Neutrophil (primary cell): Measurements from ENCODE around the gene ERVFRD-1.

Experiments used
- H3K27ac ChIP-seq: fragments of 200-600 bp; sonication (generic); 2 replicates; pipeline ENCODE4 v1.5.1; 2016; ENCODE audit warnings: mild to moderate bottlenecking, moderate library complexity
- H3K27me3 ChIP-seq: fragments of 200-600 bp; sonication (generic); 2 replicates; pipeline ENCODE4 v1.6.0; 2016; ENCODE audit warnings: mild to moderate bottlenecking
- H3K36me3 ChIP-seq: fragments of 200-600 bp; sonication (generic); 2 replicates; pipeline ENCODE4 v1.5.1; 2017
- H3K4me1 ChIP-seq, 2 experiments: fragments of 200-600 bp in 1 of 2; sonication (generic) in 1 of 2; 1 replicate in 1 of 2; 2 replicates in 1 of 2; pipeline versions ENCODE4 v1.5.1 to v1.6.1; 2013 to 2016; ENCODE audit warnings: low read depth in 1 of 2, low read length in 1 of 2, mild to moderate bottlenecking in 1 of 2, moderate library complexity in 1 of 2; ENCODE audit not compliant: control insufficient read depth in 1 of 2, insufficient read depth in 1 of 2
- H3K4me3 ChIP-seq, 2 experiments: fragments of 200-600 bp in 1 of 2; sonication (generic) in 1 of 2; 1 replicate in 1 of 2; 2 replicates in 1 of 2; pipeline ENCODE4 v1.5.1; 2013 to 2016; ENCODE audit warnings: low read depth in 1 of 2, low read length in 1 of 2, mild to moderate bottlenecking in 1 of 2, moderate library complexity in 1 of 2
- H3K9me3 ChIP-seq: fragments of 200-600 bp; sonication (generic); 2 replicates; pipeline ENCODE4 v1.5.1; 2016
- CTCF ChIP-seq: fragments of 200-600 bp; sonication (generic); IDR thresholded peaks from 2 replicates; pipeline ENCODE4 v1.5.1; 2016; ENCODE audit warnings: antibody characterized with exemption

The ERVFRD-1 gene

DNA sequence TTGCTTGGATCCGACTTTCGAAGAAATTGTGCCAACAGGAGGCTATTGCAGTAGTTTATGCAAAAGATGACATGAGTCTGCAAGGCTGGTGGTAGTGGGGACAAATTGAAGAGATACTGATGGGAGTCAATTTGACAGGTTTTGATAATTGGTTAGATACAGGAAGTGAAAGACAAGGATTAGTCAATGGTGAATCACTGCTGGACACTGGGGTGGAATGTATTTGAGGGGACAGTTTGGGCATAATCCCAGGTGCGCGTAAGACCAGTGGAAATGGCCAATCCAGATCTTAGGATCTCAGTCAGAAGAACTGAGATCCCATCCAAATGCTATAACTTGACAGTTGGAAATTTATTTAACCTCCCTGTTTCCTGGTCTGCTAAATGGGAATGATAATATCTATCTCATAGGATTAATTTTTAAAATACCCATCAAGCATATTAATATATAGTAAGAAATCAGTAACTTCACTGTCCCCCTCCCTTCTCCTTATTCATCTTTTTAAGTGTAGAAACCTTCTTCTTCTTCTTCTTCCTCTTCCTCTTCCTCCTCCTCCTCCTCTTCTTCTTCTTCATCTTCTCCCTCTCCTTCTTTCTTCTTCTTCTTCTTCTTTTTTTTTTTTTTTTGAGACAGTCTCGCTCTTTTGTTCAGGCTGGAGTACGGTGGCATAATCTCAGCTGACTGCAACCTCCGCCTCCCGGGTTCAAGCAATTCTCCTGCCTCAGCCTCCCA lies 30.9 kb upstream of the ERVFRD-1 start:
- H3K4me3 ChIP-seq = no peak overlapping the region
- H3K27ac ChIP-seq = no peak overlapping the region
- peaks cover 15 to 20% of the 10 kb centered on the region in 2 experiments for H3K4me1 ChIP-seq
- TF ChIP-seq CTCF = no peak
- no peaks in the 10 kb centered on the region for H3K9me3 ChIP-seq
- no peaks in the 10 kb centered on the region for H3K36me3 ChIP-seq
- H3K27me3 ChIP-seq = no peaks in the 10 kb centered on the region

DNA sequence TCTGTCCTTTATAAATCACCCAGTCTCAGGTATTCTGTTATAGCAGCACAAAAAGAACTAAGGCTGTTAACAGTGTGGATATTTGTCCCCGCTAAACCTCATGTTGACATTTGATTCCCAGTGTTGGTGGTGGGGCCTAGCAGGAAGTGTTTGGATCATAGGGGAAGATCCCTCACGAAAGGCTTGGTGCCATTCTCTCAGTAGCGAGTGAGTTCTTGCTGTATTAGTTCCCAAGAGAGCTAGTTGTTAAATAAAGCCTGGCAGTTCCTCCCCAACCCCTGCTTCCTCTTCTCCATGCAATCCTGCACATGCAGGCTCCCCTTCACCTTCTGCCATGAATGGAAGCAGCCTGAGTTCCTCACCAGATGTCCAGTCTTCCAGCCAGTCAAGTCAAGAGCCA lies 29.8 kb upstream of the ERVFRD-1 start:
- H3K4me1 ChIP-seq = peaks cover 15 to 20% of the 10 kb centered on the region in 2 experiments
- no peaks in the 10 kb centered on the region for H3K36me3 ChIP-seq
- no peak overlapping the region for H3K27ac ChIP-seq
- no peaks in the 10 kb centered on the region for H3K27me3 ChIP-seq
- no peak for TF ChIP-seq CTCF
- H3K9me3 ChIP-seq = no peaks in the 10 kb centered on the region
- no peak overlapping the region for H3K4me3 ChIP-seq

- Histone ChIP-seq H3K4me1 (peaks cover 15 to 20% of the 10 kb centered on the region in 2 experiments), H3K27ac (no peak overlapping the region), H3K9me3 (no peaks in the 10 kb centered on the region), H3K36me3 (peaks cover 7% of the 10 kb centered on the region), H3K4me3 (no peak overlapping the region), H3K27me3 (no peaks in the 10 kb centered on the region)
- no peak for TF ChIP-seq CTCF
These were observed 28.5 kb upstream of the ERVFRD-1 start for GRCh38 chr6:11140056-11140455.

DNA sequence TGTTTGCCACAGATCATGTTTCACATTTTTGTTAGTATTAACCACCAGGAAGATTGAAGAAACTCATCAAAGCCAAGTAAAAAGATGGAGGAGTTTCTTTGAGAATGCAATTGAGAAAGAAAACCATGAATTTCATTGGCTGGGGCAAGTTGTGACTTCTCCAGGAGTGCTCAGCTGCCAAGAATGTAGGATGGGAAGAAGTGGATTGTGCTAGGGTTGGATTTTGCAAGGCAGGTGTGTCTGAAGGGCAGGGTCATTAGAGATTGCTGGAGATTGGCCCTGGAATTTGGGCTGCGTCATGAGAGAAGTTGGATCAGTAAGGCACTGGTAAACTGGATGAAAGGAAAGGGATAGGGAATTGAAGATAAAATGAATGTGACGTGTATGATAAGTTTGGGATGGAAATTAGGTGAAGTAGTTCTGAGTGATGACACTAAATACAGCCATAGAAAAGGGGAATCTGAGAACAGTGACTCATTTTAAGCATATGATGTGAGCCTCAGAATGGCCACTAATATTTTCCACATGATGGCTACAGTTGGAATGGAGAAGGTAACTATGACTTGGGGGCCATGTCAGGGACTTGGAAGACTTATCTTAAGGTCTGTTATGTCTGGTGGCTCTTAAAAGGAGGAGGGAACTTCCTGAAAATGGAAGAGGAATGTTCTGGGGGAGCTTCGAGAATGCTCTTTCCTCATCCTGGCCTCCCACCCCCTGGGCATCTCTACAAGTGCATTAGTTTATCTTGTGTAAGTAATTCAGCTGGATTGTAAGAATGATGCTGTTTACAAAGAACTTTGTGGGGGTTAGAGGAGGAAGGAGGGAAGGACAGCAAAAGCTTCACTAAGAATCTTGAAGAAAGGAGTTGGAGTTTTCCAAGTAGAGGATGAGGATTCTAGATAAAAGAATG lies 27.8 kb upstream of the ERVFRD-1 start:
- no peak overlapping the region for H3K27ac ChIP-seq

GRCh38 chr6:11136809-11137208 lies 25.3 kb upstream of the ERVFRD-1 start:
- H3K27ac ChIP-seq = no peak overlapping the region
- H3K36me3 ChIP-seq = peaks cover 11% of the 10 kb centered on the region
- TF ChIP-seq CTCF = no peak
- no peaks in the 10 kb centered on the region for H3K4me1 ChIP-seq
- no peak overlapping the region for H3K4me3 ChIP-seq
- no peaks in the 10 kb centered on the region for H3K9me3 ChIP-seq
- no peaks in the 10 kb centered on the region for H3K27me3 ChIP-seq

More for the DNA sequence above, 27.8 kb upstream of the ERVFRD-1 start:
- Histone ChIP-seq H3K36me3 (peaks cover 11% of the 10 kb centered on the region), H3K4me1 (peaks cover 14 to 18% of the 10 kb centered on the region in 2 experiments), H3K27me3 (no peaks in the 10 kb centered on the region), H3K4me3 (no peak overlapping the region), H3K9me3 (no peaks in the 10 kb centered on the region)
- no peak for TF ChIP-seq CTCF
